ENCODE results near the gene PIN1. TPM values are rescaled to one million over a fixed set of nuclear protein-coding genes. Genes with fewer than 3 reads are reported as not detected.

Gene PIN1
- total and polyA plus RNA-seq, 10 donors = 37.7 to 86.1 (median 50.9) TPM

DNA sequence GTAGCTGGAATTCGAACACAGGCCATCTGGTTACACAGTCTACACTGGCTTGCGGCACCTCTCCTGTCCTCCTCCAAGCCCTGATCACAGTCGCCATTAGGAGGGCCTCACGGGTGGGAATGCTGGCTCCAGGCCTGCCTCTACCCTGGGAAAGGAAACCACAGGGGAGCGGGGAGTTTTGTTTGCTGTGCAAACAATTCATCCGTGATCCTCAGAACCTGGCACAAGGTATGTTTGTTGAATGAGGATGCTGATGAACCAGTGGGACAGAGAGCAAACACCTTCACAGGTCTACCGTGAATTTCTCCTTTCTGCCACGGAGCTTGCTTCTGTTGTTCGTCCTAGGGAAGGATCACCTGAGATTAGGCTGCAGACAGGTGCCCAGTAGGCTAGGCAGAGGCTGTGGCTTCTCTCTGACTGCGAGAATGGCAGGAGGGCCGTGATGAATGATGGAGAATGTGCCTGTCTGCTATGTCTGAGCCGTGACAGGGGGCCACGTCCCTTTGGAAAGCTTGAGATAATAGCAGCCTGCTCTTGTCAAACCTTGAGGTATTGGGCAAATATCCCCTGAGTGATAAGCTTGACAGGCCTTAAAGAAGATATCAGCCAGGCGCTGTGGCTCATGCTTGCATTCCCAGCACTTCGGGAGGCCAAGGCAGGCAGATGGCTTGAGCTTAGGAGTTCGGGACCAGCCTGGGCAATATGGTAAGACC, 36.7 kb downstream of the PIN1 start:
- Histone ChIP-seq H3K27ac (no peak overlapping the region), H3K36me3 (no peaks in the 10 kb centered on the region), H3K4me3 (no peak overlapping the region), H3K27me3 (replicated peaks in 1 of 7) (no peaks in the 10 kb centered on the region), H3K9me3 (no peaks in the 10 kb centered on the region), H3K4me1 (peaks cover 0 to 7% (median 0%) of the 10 kb centered on the region in 6 donors)
- no peak for DNase-seq
- 71 to 84% (median 75%) methylated on average over 14 to 16 of the region's 16 CpGs for WGBS, 5 donors
- TF ChIP-seq POLR2A (IDR thresholded peaks at IDR 0.05) (no peak), POLR2AphosphoS5 (IDR thresholded peaks at IDR 0.05) (no peak), CTCF (IDR thresholded peaks at IDR 0.05 in 8 of 11, conservative IDR thresholded peaks at IDR 0.05 in 3 of 11) (no peak)
- intact Hi-C loops (cut with DNase I; ENCODE audit: low total_unique reads) = no loop called here

- no peak overlapping the region for H3K27ac ChIP-seq
- intact Hi-C loops (cut with DNase I; ENCODE audit: low total_unique reads) = no loop called here
- H3K36me3 ChIP-seq = no peaks in the 10 kb centered on the region
- TF ChIP-seq POLR2AphosphoS5 (IDR thresholded peaks at IDR 0.05) = no peak
- TF ChIP-seq CTCF (IDR thresholded peaks at IDR 0.05 in 8 of 11, conservative IDR thresholded peaks at IDR 0.05 in 3 of 11) = no peak
- no peak for TF ChIP-seq POLR2A (IDR thresholded peaks at IDR 0.05)
- H3K4me3 ChIP-seq = no peak overlapping the region
- H3K27me3 ChIP-seq (replicated peaks in 1 of 7) = no peaks in the 10 kb centered on the region
- no peaks in the 10 kb centered on the region for H3K4me1 ChIP-seq
- DNase-seq = no peak
- H3K9me3 ChIP-seq = peaks cover 0 to 4% (median 0%) of the 10 kb centered on the region in 8 donors
- WGBS, 5 donors = 89 to 98% (median 93%) methylated on average over 8 of the region's 8 CpGs
Observed at GRCh38 chr19:9872618-9873242, 37.6 kb downstream of the PIN1 start.

DNA sequence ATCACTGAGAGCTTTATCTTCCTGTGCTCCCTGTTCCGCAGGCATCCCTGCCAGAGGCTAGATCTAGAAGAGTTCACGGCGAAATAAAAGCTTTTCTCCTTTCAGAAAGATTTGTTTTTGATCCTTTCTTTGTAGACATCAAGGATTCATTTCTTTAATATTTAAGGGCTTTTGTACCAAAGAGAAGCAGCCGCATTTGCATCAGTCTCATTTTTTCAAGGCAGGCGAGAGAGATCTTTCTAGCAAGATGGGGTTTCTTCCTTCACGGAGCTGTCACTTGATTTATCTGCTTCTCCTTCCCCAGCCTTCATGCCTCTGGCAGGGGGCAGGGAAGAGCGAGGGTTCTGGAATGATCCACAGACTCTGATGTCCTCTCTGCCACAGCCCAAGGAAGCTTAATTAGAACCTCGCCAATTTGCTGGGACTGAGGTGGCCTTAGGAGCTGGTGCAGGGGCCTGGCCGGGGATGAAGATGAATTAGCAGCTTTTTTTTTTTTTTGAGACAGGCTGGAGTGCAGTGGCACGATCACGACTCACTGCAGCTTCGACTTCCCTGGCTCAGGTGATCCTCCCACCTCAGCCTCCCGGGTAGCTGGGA, 40.0 kb downstream of the PIN1 start:
- 65 to 73% (median 72%) methylated on average over 13 of the region's 13 CpGs for WGBS, 5 donors
- Histone ChIP-seq H3K27me3 (replicated peaks in 1 of 7) (no peaks in the 10 kb centered on the region), H3K4me1 (peaks cover 0 to 4% (median 0%) of the 10 kb centered on the region in 6 donors), H3K27ac (no peak overlapping the region), H3K36me3 (no peaks in the 10 kb centered on the region), H3K9me3 (peaks cover 0 to 6% (median 0%) of the 10 kb centered on the region in 8 donors), H3K4me3 (no peak overlapping the region)
- TF ChIP-seq CTCF (IDR thresholded peaks at IDR 0.05 in 8 of 11, conservative IDR thresholded peaks at IDR 0.05 in 3 of 11) = no peak
- TF ChIP-seq POLR2AphosphoS5 (IDR thresholded peaks at IDR 0.05) = no peak
- no peak for TF ChIP-seq POLR2A (IDR thresholded peaks at IDR 0.05)
- intact Hi-C loops (cut with DNase I; ENCODE audit: low total_unique reads) = no loop called here
- DNase-seq = no peak

GRCh38 chr19:9875796-9876195, 40.7 kb downstream of the PIN1 start:
- no peak overlapping the region for H3K27ac ChIP-seq
- intact Hi-C loops (cut with DNase I; ENCODE audit: low total_unique reads) = no loop called here
- 70 to 90% (median 79%) methylated on average over 5 of the region's 5 CpGs for WGBS, 5 donors

More at GRCh38 chr19:9875796-9876195, 40.7 kb downstream of the PIN1 start:
- H3K4me3 ChIP-seq = no peak overlapping the region
- peaks cover 0 to 4% (median 0%) of the 10 kb centered on the region in 6 donors for H3K4me1 ChIP-seq
- H3K9me3 ChIP-seq = peaks cover 0 to 6% (median 0%) of the 10 kb centered on the region in 8 donors
- DNase-seq = no peak
- H3K36me3 ChIP-seq = no peaks in the 10 kb centered on the region
- H3K27me3 ChIP-seq (replicated peaks in 1 of 7) = no peaks in the 10 kb centered on the region
- no peak for TF ChIP-seq POLR2AphosphoS5 (IDR thresholded peaks at IDR 0.05)
- TF ChIP-seq CTCF (IDR thresholded peaks at IDR 0.05 in 8 of 11, conservative IDR thresholded peaks at IDR 0.05 in 3 of 11) = no peak
- TF ChIP-seq POLR2A (IDR thresholded peaks at IDR 0.05) = no peak
